Measurements from ENCODE around the gene TTC13. TPM values are rescaled to one million over a fixed set of nuclear protein-coding genes. Genes with fewer than 3 reads are reported as not detected.

The TTC13 gene
- total and polyA plus RNA-seq, 4 donors, result 2.6 to 17.5 (median 6.8) TPM

- TF ChIP-seq SP1 (IDR thresholded peaks at IDR 0.05), result no peak
- TF ChIP-seq RXRA (IDR thresholded peaks at IDR 0.05), result no peak
Measured at GRCh38 chr1:230895452-230895851, 83.2 kb downstream of the TTC13 start (continued).

DNA sequence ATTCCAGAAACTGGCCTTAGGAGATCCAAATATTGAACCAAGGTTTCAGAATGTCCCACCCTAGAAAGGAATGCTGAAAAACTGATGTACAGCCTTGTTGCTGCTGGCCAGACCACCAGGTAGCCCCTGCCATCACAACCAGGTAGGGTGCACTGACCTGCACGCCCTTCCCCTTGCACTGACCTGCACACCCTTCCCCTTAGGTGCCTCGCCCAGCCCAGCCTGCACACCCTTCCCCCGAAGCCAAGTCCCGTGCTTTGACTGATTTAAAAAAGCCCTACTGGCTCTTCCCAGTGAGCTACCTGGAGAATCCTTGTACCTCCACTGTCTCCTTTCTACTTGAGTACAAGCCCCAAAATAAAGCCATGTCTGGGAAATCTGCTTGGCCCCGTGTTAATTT lies 84.0 kb downstream of the TTC13 start:
- Histone ChIP-seq H3K9me3 (ENCODE audit: control insufficient read depth in 4 of 4, low read length in 3 of 4) (no peaks in the 10 kb centered on the region), H3K36me3 (ENCODE audit: control insufficient read depth in 4 of 4, insufficient read depth in 3 of 4, low read depth in 1 of 4, low read length in 3 of 4) (no peaks in the 10 kb centered on the region), H3K4me3 (ENCODE audit: low read depth in 1 of 3, low read length in 3 of 3) (no peak overlapping the region), H3K9ac (ENCODE audit: low read depth in 1 of 2, low read length in 2 of 2) (no peak overlapping the region), H3K4me1 (ENCODE audit: control insufficient read depth in 4 of 4, insufficient read depth in 4 of 4, low read length in 3 of 4) (no peaks in the 10 kb centered on the region), H3K27me3 (ENCODE audit: control insufficient read depth in 4 of 4, insufficient read depth in 4 of 4, low read length in 3 of 4) (no peaks in the 10 kb centered on the region), H3K27ac (ENCODE audit: low read depth in 1 of 2, low read length in 2 of 2) (no peak overlapping the region)
- DNase-seq (ENCODE audit: low spot score), result no peak
- WGBS, result 84% methylated on average over 5 of the region's 5 CpGs
- TF ChIP-seq SP1 (IDR thresholded peaks at IDR 0.05) (no peak), FOXA2 (IDR thresholded peaks at IDR 0.05) (no peak), RAD21 (IDR thresholded peaks at IDR 0.05) (no peak), YY1 (IDR thresholded peaks at IDR 0.05) (no peak), HNF4A (conservative IDR thresholded peaks at IDR 0.05) (no peak), EGR1 (IDR thresholded peaks at IDR 0.05; ENCODE audit: low read depth in 2 of 2) (no peak), GABPA (IDR thresholded peaks at IDR 0.05 in 1 of 2, conservative IDR thresholded peaks at IDR 0.05 in 1 of 2) (no peak), FOXA1 (IDR thresholded peaks at IDR 0.05) (no peak), RXRA (IDR thresholded peaks at IDR 0.05) (no peak), HNF4G (IDR thresholded peaks at IDR 0.05) (no peak), JUND (IDR thresholded peaks at IDR 0.05) (no peak)
- TF ChIP-seq, protein P1, sequence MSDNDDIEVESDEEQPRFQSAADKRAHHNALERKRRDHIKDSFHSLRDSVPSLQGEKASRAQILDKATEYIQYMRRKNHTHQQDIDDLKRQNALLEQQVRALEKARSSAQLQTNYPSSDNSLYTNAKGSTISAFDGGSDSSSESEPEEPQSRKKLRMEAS (IDR thresholded peaks at IDR 0.05), result no peak
- TF ChIP-seq, protein P2, sequence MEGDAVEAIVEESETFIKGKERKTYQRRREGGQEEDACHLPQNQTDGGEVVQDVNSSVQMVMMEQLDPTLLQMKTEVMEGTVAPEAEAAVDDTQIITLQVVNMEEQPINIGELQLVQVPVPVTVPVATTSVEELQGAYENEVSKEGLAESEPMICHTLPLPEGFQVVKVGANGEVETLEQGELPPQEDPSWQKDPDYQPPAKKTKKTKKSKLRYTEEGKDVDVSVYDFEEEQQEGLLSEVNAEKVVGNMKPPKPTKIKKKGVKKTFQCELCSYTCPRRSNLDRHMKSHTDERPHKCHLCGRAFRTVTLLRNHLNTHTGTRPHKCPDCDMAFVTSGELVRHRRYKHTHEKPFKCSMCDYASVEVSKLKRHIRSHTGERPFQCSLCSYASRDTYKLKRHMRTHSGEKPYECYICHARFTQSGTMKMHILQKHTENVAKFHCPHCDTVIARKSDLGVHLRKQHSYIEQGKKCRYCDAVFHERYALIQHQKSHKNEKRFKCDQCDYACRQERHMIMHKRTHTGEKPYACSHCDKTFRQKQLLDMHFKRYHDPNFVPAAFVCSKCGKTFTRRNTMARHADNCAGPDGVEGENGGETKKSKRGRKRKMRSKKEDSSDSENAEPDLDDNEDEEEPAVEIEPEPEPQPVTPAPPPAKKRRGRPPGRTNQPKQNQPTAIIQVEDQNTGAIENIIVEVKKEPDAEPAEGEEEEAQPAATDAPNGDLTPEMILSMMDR (IDR thresholded peaks at IDR 0.05; ENCODE audit: low read depth, low read length, missing input control), result no peak
- TF ChIP-seq, protein P3, sequence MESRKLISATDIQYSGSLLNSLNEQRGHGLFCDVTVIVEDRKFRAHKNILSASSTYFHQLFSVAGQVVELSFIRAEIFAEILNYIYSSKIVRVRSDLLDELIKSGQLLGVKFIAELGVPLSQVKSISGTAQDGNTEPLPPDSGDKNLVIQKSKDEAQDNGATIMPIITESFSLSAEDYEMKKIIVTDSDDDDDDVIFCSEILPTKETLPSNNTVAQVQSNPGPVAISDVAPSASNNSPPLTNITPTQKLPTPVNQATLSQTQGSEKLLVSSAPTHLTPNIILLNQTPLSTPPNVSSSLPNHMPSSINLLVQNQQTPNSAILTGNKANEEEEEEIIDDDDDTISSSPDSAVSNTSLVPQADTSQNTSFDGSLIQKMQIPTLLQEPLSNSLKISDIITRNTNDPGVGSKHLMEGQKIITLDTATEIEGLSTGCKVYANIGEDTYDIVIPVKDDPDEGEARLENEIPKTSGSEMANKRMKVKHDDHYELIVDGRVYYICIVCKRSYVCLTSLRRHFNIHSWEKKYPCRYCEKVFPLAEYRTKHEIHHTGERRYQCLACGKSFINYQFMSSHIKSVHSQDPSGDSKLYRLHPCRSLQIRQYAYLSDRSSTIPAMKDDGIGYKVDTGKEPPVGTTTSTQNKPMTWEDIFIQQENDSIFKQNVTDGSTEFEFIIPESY (IDR thresholded peaks at IDR 0.05), result no peak
- TF ChIP-seq, protein P4, sequence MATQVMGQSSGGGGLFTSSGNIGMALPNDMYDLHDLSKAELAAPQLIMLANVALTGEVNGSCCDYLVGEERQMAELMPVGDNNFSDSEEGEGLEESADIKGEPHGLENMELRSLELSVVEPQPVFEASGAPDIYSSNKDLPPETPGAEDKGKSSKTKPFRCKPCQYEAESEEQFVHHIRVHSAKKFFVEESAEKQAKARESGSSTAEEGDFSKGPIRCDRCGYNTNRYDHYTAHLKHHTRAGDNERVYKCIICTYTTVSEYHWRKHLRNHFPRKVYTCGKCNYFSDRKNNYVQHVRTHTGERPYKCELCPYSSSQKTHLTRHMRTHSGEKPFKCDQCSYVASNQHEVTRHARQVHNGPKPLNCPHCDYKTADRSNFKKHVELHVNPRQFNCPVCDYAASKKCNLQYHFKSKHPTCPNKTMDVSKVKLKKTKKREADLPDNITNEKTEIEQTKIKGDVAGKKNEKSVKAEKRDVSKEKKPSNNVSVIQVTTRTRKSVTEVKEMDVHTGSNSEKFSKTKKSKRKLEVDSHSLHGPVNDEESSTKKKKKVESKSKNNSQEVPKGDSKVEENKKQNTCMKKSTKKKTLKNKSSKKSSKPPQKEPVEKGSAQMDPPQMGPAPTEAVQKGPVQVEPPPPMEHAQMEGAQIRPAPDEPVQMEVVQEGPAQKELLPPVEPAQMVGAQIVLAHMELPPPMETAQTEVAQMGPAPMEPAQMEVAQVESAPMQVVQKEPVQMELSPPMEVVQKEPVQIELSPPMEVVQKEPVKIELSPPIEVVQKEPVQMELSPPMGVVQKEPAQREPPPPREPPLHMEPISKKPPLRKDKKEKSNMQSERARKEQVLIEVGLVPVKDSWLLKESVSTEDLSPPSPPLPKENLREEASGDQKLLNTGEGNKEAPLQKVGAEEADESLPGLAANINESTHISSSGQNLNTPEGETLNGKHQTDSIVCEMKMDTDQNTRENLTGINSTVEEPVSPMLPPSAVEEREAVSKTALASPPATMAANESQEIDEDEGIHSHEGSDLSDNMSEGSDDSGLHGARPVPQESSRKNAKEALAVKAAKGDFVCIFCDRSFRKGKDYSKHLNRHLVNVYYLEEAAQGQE (IDR thresholded peaks at IDR 0.05), result no peak
- TF ChIP-seq, protein P5, sequence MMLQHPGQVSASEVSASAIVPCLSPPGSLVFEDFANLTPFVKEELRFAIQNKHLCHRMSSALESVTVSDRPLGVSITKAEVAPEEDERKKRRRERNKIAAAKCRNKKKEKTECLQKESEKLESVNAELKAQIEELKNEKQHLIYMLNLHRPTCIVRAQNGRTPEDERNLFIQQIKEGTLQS (IDR thresholded peaks at IDR 0.05), result no peak
